ENCODE results near the gene SORCS2.

- TF ChIP-seq CTCF (IDR thresholded peaks at IDR 0.05; ENCODE audit: low read depth, low read length) (no peak), EZH2phosphoT487 (IDR thresholded peaks at IDR 0.05; ENCODE audit: low read depth) (no peak)
These were observed 540.9 kb downstream of the SORCS2 start for GRCh38 chr4:7733201-7733600.
